ENCODE measurements around the gene SLC17A4. TPM values are rescaled to one million over a fixed set of nuclear protein-coding genes. Genes with fewer than 3 reads are reported as not detected.

SLC17A4 gene
- total RNA-seq, 1 donor from 2014 or later, result not detected

DNA sequence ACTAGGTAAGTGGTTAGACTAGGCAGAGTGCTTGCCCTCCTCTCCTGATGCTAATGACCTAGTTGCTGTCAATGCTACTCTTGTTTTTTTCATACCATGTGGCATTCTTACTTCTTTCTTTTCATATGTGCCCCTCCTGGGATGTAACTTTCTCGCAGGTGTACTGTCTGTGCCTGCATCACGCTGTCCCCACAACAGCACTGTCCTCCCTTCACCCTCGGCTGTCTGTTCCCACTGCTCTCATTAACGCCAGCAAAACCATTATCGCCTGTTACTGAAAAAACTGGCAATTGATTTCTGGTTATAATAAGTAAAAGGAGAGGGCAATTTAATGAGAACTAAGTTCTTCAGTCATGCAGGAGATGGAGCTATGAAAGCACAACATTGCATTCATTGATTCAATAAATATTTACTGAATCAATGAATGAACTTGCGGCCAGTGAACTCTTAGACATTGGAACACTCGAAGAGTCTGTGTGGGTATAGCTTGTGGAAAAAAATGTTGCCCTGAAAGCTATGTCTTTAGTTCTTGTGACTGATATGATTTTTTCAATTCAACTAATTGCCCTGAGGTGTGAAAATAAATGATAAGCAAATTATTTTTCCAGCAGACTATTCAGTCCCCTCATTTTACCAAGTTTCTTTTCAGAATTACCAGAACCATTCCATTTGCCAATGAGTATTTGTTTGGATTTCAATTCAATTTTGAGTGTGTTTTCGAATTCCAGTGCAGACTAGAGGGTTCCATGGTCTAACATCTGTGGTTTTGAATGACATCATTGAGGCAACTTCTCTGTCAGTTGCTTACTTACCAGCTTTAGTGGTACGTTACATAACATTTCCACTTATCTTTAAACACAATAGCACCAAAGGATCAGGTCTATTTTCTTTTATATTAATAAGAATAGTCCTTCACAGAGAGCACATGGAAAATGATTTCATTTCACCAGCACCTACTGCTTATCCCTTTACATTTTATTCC, 2.1 kb downstream of the SLC17A4 start:
- no peaks in the 10 kb centered on the region for H3K4me1 Mint-ChIP-seq (ENCODE audit: low read depth)
- H3K36me3 Mint-ChIP-seq (ENCODE audit: low read depth), result no peaks in the 10 kb centered on the region
- H3K27ac Mint-ChIP-seq, result no peak overlapping the region
- H3K4me3 Mint-ChIP-seq, result no peak overlapping the region
- intact Hi-C loops (cut with micrococcal nuclease), result no loop called here
- H3K27me3 Mint-ChIP-seq (ENCODE audit: insufficient read depth), result peaks cover 13% of the 10 kb centered on the region
- DNase-seq (ENCODE audit: low spot score), result no peak
- H3K9me3 Mint-ChIP-seq, result no peaks in the 10 kb centered on the region

DNA sequence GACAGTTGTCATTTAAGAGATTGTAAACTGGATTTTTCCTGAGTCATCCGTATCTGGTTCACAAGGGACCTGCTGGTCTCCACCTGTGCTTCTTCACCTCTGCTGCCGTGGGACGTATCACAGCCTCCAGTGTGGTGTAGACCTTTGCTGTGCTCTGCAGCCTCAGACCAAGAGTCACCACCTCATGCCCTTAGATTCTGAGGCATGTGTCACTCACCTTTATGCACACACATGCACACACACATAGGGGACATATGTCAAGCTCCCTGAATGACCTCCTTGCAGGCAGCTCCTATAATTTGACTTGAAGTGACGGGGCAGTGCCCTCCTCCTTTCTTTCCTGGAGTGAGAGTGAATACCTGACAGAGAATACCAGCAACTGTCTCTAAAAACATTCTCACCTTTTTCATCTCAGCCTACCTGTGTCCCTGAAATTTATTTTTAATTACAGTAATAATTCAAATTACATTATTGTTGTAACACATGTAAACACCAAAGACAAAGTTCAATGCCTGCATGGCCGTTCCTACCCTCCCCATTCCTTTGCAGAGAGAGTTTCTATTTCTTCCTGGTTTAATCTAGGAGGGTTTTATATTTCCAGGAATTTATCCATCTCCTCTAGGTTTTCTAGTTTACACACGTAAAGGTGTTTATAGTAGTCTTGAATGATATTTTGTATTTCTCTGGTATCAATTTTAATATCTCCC, 3.5 kb downstream of the SLC17A4 start:
- no peak for DNase-seq (ENCODE audit: low spot score)
- Mint-ChIP-seq H3K27me3 (ENCODE audit: insufficient read depth) (peaks cover 14% of the 10 kb centered on the region), H3K36me3 (ENCODE audit: low read depth) (no peaks in the 10 kb centered on the region), H3K4me3 (no peak overlapping the region), H3K9me3 (no peaks in the 10 kb centered on the region), H3K27ac (no peak overlapping the region), H3K4me1 (ENCODE audit: low read depth) (no peaks in the 10 kb centered on the region)
- intact Hi-C loops (cut with micrococcal nuclease), result no loop called here

DNA sequence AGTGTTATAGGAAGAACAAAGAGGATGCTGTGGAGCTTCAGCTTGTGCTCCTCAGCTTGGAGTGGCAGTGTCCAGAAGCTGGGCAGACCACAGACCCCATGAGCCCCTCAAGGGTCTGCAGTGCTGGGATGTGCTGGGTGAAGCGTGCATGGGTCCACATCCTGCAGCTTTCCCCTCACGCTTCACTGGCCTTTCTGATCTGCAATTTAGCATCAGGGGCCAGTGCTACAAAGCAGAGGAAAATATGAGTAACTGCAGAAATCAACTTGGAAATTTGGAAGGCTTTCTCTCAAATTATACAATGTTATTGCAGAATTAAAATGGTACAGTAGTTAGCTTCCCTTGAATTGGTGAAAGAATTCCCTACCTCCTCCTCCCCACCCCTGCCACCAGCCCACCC, 10.1 kb downstream of the SLC17A4 start:
- intact Hi-C loops (cut with micrococcal nuclease), result no loop called here
- H3K9me3 Mint-ChIP-seq, result no peaks in the 10 kb centered on the region
- no peak overlapping the region for H3K4me3 Mint-ChIP-seq
- H3K4me1 Mint-ChIP-seq (ENCODE audit: low read depth), result no peaks in the 10 kb centered on the region
- no peak overlapping the region for H3K27ac Mint-ChIP-seq
- no peaks in the 10 kb centered on the region for H3K36me3 Mint-ChIP-seq (ENCODE audit: low read depth)
- peaks cover 11% of the 10 kb centered on the region for H3K27me3 Mint-ChIP-seq (ENCODE audit: insufficient read depth)
- no peak for DNase-seq (ENCODE audit: low spot score)

DNA sequence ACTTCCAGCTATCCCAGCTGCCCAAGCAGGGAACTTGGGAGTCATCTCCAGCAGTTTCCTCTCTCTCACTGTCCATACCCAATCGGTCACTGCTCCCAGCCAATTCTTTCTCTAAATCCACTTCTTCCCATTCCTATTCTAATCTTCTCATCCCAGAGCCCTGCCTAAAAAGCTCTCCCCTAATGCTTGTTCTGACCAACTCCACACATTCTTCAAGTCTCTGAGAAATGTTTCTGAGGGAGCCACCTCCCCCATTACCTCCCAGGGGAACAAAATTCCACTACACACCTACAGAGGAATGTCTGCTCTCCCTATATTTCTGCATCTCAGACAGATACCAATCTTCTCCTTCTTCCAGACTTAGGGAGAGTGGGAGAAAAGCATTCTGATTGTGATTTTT, 14.0 kb downstream of the SLC17A4 start:
- H3K9me3 Mint-ChIP-seq, result no peaks in the 10 kb centered on the region
- no peaks in the 10 kb centered on the region for H3K4me1 Mint-ChIP-seq (ENCODE audit: low read depth)
- no peak for DNase-seq (ENCODE audit: low spot score)
- H3K27ac Mint-ChIP-seq, result no peak overlapping the region
- H3K4me3 Mint-ChIP-seq, result no peak overlapping the region
- intact Hi-C loops (cut with micrococcal nuclease), result no loop called here
- peaks cover 11% of the 10 kb centered on the region for H3K27me3 Mint-ChIP-seq (ENCODE audit: insufficient read depth)
- H3K36me3 Mint-ChIP-seq (ENCODE audit: low read depth), result no peaks in the 10 kb centered on the region

DNA sequence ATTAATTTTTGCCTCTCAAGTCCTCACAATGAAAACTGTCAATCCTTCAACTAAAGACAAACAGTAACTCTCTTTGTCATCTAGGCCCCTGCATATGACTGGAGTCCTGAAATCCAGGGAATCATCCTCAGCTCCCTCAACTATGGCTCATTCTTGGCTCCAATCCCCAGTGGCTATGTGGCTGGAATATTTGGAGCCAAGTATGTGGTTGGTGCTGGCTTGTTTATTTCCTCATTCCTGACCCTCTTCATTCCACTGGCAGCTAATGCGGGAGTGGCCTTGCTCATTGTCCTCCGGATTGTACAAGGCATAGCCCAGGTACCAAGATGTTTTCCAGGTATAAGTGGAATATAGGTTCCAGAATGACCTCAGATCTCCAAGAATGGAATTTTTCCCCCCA, 15.4 kb downstream of the SLC17A4 start:
- Mint-ChIP-seq H3K27ac (no peak overlapping the region), H3K4me1 (ENCODE audit: low read depth) (no peaks in the 10 kb centered on the region), H3K9me3 (no peaks in the 10 kb centered on the region), H3K36me3 (ENCODE audit: low read depth) (no peaks in the 10 kb centered on the region), H3K27me3 (ENCODE audit: insufficient read depth) (peaks cover 11% of the 10 kb centered on the region), H3K4me3 (no peak overlapping the region)
- intact Hi-C loops (cut with micrococcal nuclease), result no loop called here
- DNase-seq (ENCODE audit: low spot score), result no peak

DNA sequence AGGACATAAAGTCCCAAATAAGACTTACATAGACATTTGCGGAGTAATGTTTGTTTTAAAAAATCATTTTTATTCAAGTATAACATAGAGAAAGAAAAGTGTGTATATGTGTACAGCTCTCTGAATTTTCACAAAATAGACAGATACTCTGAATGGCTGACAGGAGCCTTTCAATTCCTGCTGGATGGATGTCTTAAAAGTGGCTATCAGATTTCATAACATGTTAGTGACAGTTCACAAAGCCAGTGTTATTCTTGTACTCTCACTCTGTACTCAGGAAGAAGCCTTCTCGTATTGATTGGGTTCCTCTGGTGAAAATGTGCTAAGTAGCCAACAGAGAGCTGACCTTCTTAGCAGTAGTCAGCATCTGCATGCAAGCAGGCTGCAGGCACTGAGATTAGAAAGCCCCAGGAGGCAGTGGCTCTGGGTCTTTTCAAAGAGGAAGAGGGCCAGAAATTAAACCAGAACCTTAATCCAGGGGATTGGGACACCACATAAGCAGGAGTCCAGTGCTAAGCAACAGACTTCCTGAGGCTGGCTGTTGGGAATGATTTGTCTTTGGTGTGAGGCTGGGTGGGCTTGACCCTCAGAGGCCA, 19.7 kb downstream of the SLC17A4 start:
- Mint-ChIP-seq H3K36me3 (ENCODE audit: low read depth) (no peaks in the 10 kb centered on the region), H3K9me3 (no peaks in the 10 kb centered on the region), H3K27ac (no peak overlapping the region), H3K27me3 (ENCODE audit: insufficient read depth) (peaks cover 4% of the 10 kb centered on the region), H3K4me1 (ENCODE audit: low read depth) (peaks cover 21% of the 10 kb centered on the region), H3K4me3 (no peak overlapping the region)
- intact Hi-C loops (cut with micrococcal nuclease), result no loop called here
- DNase-seq (ENCODE audit: low spot score), result no peak

DNA sequence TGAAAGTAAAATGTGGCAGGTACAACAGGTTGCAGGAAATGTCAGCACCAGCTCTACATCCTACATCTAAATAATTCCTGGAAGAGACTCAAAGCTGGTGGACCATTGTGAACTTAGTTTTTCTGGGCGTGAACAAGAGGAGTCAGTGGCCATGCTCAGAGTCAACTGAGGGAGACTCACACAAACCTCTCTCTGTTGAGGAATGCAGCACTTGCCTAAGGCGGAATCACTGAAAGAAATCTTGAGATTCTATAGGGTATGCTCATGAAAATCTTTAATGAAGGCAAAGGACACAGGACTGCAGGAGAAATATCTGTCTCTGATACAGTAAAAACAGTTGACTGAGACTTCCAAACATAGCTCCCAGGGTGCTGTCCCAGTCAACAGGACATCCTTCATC, 22.5 kb downstream of the SLC17A4 start:
- Mint-ChIP-seq H3K4me3 (no peak overlapping the region), H3K9me3 (no peaks in the 10 kb centered on the region), H3K36me3 (ENCODE audit: low read depth) (no peaks in the 10 kb centered on the region), H3K27me3 (ENCODE audit: insufficient read depth) (peaks cover 2% of the 10 kb centered on the region), H3K27ac (no peak overlapping the region), H3K4me1 (ENCODE audit: low read depth) (peaks cover 21% of the 10 kb centered on the region)
- no peak for DNase-seq (ENCODE audit: low spot score)
- intact Hi-C loops (cut with micrococcal nuclease), result loop anchor here (5.0 kb wide), 1 partner anchor 410 kb away; no protein-coding TSS in a partner anchor

DNA sequence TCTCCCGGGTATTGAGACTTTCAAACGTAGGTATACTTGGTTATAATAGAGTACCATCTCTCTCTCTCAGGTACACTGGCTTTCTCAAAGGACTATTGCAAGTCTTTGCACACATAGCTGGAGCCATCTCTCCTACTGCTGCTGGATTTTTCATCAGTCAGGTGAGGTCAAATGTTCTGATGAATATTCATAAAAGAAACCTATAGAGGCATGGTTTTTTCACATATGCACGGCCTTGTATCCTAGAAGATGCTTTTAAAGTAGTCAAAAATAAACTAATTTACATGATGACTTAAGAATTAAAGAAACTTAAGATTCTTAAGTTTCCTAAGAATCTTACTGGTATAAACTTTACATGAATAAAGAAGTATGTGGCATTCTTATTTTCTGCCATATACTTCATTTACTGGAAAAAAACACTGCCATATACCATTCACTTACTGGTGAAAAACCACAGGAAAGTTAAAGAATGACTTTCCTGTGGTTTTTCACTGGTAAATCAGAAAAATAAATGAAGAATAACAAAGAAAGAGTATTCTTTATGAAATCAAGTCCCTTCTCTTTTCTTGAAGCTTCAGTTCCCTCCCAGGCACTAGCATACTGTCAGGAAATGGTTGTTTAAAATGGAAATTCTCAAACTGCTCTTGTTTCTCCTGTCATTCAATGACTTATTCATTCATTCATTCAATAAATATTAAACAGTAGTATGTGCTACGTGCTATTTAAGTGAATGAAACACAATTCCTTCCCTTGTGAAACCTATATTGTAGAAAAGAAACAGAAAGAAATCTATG, 23.5 kb downstream of the SLC17A4 start:
- Mint-ChIP-seq H3K4me3 (no peak overlapping the region), H3K36me3 (ENCODE audit: low read depth) (no peaks in the 10 kb centered on the region), H3K9me3 (no peaks in the 10 kb centered on the region), H3K4me1 (ENCODE audit: low read depth) (peaks cover 21% of the 10 kb centered on the region), H3K27ac (peak overlapping the region; percentile 35), H3K27me3 (ENCODE audit: insufficient read depth) (no peaks in the 10 kb centered on the region)
- DNase-seq (ENCODE audit: low spot score), result no peak
- intact Hi-C loops (cut with micrococcal nuclease), result loop anchor here (5.0 kb wide), 1 partner anchor 411 kb away; no protein-coding TSS in a partner anchor

DNA sequence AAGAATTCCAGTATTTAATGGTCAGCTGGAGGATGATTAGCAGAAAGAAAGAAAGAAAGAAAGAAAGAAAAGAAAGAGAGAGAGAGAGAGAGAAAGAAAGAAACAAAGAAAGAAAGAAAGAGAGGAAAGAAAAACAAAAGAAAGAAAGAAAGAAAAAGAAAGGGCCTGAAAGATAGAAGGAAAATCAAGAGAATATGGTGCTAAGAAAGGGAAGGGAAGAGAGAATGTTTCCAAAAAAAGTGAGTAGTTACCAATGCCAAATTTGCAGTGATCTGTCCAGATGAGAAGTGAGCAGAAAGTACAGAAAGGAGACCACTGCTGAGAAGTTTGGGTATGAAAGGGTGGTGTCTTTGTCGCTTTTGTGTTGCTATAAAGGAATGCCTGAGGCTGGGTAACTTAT, 26.6 kb downstream of the SLC17A4 start:
- no peaks in the 10 kb centered on the region for H3K9me3 Mint-ChIP-seq
- no peak for DNase-seq (ENCODE audit: low spot score)
- H3K27me3 Mint-ChIP-seq (ENCODE audit: insufficient read depth), result peaks cover under 1% of the 10 kb centered on the region
- peaks cover 21% of the 10 kb centered on the region for H3K4me1 Mint-ChIP-seq (ENCODE audit: low read depth)
- H3K36me3 Mint-ChIP-seq (ENCODE audit: low read depth), result no peaks in the 10 kb centered on the region
- H3K4me3 Mint-ChIP-seq, result no peak overlapping the region
- H3K27ac Mint-ChIP-seq, result no peak overlapping the region
- intact Hi-C loops (cut with micrococcal nuclease), result no loop called here

DNA sequence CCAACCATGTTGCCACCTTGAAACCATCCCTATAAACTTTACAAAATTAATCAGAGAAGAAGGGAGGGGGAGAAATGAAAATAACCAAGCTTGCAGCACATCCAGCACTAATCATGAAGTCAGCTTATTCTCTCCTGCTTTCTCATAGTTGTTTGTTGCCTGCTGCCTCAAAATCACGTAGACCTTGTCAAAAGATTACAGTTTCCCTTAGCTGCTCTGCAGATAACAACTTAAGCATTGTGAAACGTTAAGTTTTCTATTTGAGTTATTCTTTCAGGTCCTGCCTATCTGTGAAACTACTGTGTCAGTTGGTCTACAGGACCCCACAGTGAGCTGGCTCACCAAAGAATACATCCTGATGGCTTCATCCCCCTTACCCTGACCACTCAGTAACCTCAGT, 32.9 kb downstream of the SLC17A4 start:
- no peaks in the 10 kb centered on the region for H3K36me3 Mint-ChIP-seq (ENCODE audit: low read depth)
- H3K27me3 Mint-ChIP-seq (ENCODE audit: insufficient read depth), result peaks cover 4% of the 10 kb centered on the region
- no peak overlapping the region for H3K4me3 Mint-ChIP-seq
- peaks cover 5% of the 10 kb centered on the region for H3K4me1 Mint-ChIP-seq (ENCODE audit: low read depth)
- intact Hi-C loops (cut with micrococcal nuclease), result no loop called here
- no peak for DNase-seq (ENCODE audit: low spot score)
- no peak overlapping the region for H3K27ac Mint-ChIP-seq
- H3K9me3 Mint-ChIP-seq, result no peaks in the 10 kb centered on the region

DNA sequence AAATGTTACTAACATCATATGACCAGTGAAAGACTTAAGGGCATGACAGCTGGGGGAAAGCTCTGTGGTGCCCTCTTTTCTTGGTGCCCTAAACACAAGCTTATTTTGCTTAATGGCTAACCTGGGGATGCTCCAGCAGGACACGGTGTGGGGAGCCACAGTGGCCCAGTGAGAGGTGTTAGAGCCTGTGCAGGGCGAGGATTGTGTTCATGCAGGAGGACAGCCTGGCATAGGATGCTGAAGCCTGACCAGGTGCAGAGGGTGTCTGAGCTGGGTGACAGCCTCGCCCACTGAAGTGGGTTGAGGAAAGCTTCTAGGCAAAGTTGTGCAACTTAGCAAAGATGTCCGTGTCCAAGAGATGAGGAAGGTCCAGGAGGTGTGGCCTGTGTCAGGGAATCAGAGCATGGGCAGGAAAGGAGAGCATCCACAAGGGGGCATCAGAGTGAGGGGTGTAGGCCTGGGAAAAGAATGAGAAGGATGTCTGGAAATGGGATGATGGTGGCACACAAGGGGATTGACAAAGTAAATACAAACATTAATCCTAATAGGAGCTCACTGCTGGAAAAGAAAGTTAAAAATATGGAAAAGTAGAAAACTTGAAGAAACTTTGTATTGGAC, 33.9 kb downstream of the SLC17A4 start:
- intact Hi-C loops (cut with micrococcal nuclease), result loop anchor here (1.0 to 2.0 kb wide), 5 partner anchors 94 to 215 kb away; no protein-coding TSS in a partner anchor
- H3K4me3 Mint-ChIP-seq, result no peak overlapping the region
- H3K36me3 Mint-ChIP-seq (ENCODE audit: low read depth), result no peaks in the 10 kb centered on the region
- H3K4me1 Mint-ChIP-seq (ENCODE audit: low read depth), result peaks cover 5% of the 10 kb centered on the region
- H3K27ac Mint-ChIP-seq, result no peak overlapping the region
- peaks cover 4% of the 10 kb centered on the region for H3K27me3 Mint-ChIP-seq (ENCODE audit: insufficient read depth)
- DNase-seq (ENCODE audit: low spot score), result peak; percentile 13
- H3K9me3 Mint-ChIP-seq, result no peaks in the 10 kb centered on the region

DNA sequence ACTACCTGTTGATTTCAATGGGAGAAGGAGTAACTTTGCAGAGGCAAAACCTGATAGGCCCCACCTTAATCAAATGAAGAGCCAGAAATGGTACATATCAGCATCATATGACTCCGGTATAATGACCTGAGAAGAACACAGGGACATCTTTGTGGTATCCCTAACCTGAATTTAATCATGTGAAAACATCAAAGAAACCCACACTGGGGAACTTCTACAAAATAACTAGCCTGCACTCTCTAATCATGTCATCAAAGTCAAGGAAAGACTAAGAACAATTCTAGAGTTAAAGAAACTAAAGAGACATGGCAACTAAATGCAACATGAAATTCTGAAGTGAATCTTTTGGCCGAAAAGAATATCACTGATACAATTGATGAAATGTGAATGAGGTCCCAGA, 34.9 kb downstream of the SLC17A4 start:
- peaks cover 5% of the 10 kb centered on the region for H3K4me1 Mint-ChIP-seq (ENCODE audit: low read depth)
- H3K9me3 Mint-ChIP-seq, result no peaks in the 10 kb centered on the region
- H3K4me3 Mint-ChIP-seq, result no peak overlapping the region
- peaks cover 4% of the 10 kb centered on the region for H3K27me3 Mint-ChIP-seq (ENCODE audit: insufficient read depth)
- no peaks in the 10 kb centered on the region for H3K36me3 Mint-ChIP-seq (ENCODE audit: low read depth)
- no peak for DNase-seq (ENCODE audit: low spot score)
- intact Hi-C loops (cut with micrococcal nuclease), result loop anchor here (2.0 kb wide), 2 partner anchors 101 to 203 kb away; no protein-coding TSS in a partner anchor
- no peak overlapping the region for H3K27ac Mint-ChIP-seq
